Measurements from ENCODE around the gene TBC1D3B.

The TBC1D3B gene

DNA sequence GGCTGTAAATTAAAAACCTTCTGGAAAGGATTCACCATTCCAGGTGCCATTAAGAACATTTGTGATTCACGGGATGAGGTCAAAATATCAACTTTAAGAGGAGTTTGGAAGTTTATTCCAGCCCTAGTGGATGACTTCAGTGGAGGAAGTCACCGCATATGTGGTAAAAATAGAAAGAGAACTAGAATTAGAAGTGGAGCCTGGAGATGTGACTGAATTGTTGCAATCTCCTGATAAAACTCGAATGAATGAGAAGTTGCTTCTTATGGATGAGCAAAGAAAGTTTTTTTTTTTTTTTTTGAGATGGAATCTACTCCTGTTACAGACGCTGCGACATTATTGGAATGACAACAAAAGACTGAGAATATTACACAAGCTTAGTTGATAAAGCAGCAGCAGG lies 46.1 kb downstream of the TBC1D3B start:
- TF ChIP-seq, protein P1, sequence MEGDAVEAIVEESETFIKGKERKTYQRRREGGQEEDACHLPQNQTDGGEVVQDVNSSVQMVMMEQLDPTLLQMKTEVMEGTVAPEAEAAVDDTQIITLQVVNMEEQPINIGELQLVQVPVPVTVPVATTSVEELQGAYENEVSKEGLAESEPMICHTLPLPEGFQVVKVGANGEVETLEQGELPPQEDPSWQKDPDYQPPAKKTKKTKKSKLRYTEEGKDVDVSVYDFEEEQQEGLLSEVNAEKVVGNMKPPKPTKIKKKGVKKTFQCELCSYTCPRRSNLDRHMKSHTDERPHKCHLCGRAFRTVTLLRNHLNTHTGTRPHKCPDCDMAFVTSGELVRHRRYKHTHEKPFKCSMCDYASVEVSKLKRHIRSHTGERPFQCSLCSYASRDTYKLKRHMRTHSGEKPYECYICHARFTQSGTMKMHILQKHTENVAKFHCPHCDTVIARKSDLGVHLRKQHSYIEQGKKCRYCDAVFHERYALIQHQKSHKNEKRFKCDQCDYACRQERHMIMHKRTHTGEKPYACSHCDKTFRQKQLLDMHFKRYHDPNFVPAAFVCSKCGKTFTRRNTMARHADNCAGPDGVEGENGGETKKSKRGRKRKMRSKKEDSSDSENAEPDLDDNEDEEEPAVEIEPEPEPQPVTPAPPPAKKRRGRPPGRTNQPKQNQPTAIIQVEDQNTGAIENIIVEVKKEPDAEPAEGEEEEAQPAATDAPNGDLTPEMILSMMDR (IDR thresholded peaks at IDR 0.05; ENCODE audit: low read length, missing control alignments), result no peak
- no peak overlapping the region for H3K4me3 ChIP-seq (replicated peaks; ENCODE audit: low read depth, low read length)
- DNase-seq (ENCODE audit: low read depth), result no peak

DNA sequence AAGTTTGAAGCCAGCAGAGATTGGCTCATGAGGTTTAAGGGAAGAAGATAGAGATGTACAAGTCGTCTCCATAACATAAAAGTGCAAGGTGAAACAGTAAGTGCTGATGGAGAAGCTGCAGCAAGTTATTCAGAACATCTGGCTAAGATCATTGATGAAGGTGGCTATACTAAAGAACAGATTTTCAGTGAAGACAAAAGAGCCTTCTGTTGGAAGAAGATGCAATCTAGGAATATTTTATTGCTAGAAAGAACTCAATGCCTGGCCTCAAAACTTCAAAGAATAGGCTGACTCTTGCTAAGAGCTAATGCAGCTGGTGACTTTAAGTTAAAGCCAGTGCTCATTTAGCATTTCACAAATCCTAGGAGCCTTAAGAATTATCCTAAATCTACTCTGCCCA lies 46.8 kb downstream of the TBC1D3B start:
- no peak overlapping the region for H3K4me3 ChIP-seq (replicated peaks; ENCODE audit: low read depth, low read length)
- DNase-seq (ENCODE audit: low read depth), result no peak
- TF ChIP-seq, protein P1 (IDR thresholded peaks at IDR 0.05; ENCODE audit: low read length, missing control alignments), result no peak

DNA sequence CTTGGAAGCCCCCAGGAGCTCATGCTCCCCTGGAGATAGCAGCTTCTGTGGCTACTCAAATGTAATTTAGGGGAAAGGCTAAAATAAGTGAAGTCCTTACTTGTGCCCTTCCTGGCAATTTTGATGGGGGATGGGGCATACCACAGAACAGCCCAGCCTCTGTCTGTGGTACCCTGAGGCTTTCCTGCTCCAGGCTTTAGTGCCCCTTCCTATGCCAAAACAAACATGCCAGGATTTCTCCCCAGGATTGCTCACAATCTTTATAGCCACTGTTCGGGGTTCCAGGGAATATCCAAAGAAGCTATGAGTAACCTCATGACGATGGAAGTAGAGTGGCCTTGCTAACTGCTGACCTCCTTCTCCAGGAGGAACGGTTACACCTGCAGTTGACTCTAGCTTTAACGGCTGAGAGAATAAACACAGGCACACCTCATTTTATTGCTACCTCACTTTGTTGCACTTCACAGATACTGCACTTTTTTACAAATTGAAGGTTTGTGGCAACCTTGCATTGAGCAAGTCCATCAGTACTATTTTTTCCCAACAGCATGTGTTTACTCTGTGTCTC lies 47.9 kb downstream of the TBC1D3B start:
- DNase-seq (ENCODE audit: low read depth), result no peak
- H3K4me3 ChIP-seq (replicated peaks; ENCODE audit: low read depth, low read length), result no peak overlapping the region
- TF ChIP-seq, protein P1 (IDR thresholded peaks at IDR 0.05; ENCODE audit: low read length, missing control alignments), result no peak

DNA sequence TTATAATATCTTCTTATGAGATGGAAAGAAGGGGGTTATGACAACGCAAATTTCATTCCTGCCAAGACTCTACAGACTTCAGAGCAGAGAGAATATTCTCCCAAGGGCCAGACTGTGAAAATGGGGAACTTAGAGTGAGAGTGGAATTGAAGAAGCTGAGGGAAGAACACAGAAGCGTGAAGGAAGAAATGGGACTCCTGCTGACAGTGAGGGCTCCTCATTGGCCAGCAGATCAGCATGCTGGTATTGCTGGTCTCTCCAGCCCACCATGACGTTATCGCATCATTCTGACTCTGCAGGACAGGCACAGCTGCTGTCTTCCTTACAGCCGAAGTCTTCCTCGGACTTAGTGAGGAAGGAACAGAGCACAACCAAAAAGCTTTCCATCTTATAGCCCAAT lies 48.5 kb downstream of the TBC1D3B start:
- DNase-seq (ENCODE audit: low read depth), result no peak
- no peak overlapping the region for H3K4me3 ChIP-seq (replicated peaks; ENCODE audit: low read depth, low read length)
- TF ChIP-seq, protein P1 (IDR thresholded peaks at IDR 0.05; ENCODE audit: low read length, missing control alignments), result no peak

DNA sequence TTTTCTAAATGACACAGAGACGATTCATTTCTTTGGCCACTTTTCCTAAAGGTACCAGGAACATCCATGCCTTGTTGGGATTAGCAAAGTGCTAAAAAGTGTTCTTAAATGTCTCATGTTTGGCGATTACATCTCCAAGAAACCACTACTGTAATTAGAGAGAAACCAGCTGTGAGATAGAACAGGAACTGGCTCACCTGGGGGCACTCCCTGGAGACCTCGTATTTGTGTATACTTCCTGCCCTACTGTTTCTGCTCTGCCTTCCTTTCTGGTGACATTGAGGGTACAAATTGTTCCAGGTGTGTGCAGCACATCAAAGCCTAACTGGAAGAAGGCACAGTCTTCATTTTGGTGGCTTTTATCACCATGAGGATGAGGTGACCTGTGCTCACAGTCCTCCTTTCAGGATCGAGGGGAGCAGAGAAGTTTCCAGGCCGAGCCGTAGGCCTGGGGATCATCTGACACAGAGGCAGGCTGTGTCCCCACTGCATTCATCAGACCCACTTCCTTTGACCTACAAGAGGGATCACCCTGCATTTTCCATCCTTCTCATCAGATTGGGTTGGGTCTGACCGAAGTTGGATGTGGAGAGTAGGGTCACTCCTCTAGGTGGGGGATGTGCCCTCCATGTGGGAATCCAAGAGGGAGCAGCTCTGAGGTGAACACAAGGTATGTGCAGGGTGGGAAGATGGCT lies 49.1 kb downstream of the TBC1D3B start:
- TF ChIP-seq, protein P1 (IDR thresholded peaks at IDR 0.05; ENCODE audit: low read length, missing control alignments), result no peak
- DNase-seq (ENCODE audit: low read depth), result no peak
- no peak overlapping the region for H3K4me3 ChIP-seq (replicated peaks; ENCODE audit: low read depth, low read length)

DNA sequence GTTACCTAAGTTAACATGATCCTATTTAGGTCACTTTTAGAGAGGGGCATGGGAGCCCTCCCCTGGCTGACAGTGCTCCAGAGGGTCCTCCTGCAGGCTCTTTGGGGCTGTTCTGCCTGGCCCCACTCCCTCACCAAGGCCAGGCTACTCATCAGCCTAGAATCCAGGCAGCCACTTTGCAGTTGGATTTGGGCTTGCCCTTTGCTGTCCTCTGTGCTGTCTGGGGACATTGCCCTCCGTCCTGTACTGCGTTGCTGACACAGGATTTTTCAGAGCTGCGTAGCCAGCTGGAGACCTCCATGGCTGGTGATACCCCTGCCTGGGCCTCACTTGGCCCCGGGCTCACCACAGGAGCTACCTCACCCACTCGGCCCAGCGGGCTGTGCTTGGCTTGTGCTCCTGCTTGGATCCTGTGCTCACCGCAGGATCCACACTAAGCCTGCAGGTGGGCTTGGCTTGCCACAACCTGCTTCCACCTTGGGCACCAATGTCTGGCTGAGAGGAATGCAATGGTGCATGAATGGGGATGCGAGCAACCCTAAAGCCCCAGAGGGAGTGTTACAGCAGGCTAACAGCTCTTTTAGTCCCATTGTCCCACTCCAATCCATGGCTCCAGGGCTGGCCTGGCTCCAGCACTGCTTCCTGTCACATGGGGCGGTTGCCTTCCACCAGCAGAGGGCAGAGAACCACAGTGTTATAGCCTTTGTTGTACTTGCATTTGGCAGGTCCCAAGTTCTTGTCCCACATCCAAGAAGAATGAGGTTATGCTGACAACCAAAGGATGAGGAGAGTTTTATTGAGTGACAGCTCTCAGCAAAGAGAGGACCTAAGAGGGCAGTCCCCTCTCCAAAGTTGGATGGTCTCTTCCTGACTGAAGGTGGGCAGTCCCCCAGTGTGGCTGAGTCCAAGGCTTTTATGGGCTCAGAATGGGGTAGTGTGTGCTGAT lies 51.3 kb downstream of the TBC1D3B start:
- TF ChIP-seq, protein P1 (IDR thresholded peaks at IDR 0.05; ENCODE audit: low read length, missing control alignments), result no peak
- DNase-seq (ENCODE audit: low read depth), result no peak
- H3K4me3 ChIP-seq (replicated peaks; ENCODE audit: low read depth, low read length), result no peak overlapping the region

Data from fibroblast of pulmonary artery (primary cell).